NT2/D1 (cell line): ENCODE results near the gene TRRAP.

Experiments used
- DNase-seq: peaks from one replicate; pipeline ENCODE4 v3.0.0-alpha.2; 2011; ENCODE audit warnings: low read depth, low spot score
- H3K27me3 ChIP-seq: 2 replicates; pipeline ENCODE4 v1.6.0; 2011; ENCODE audit warnings: mild to moderate bottlenecking; ENCODE audit not compliant: insufficient read length, insufficient read depth
- H3K36me3 ChIP-seq: 2 replicates; pipeline ENCODE4 v1.6.1; 2011; ENCODE audit warnings: mild to moderate bottlenecking, low read length, mixed read lengths; ENCODE audit not compliant: insufficient read depth, insufficient read length
- H3K4me1 ChIP-seq: 2 replicates; pipeline ENCODE4 v1.5.1; 2011; ENCODE audit not compliant: insufficient read depth, insufficient read length
- H3K4me3 ChIP-seq: 2 replicates; pipeline ENCODE4 v1.5.1; 2011; ENCODE audit warnings: low read depth; ENCODE audit not compliant: insufficient read length
- H3K9ac ChIP-seq: 2 replicates; pipeline ENCODE4 v1.6.0; 2011; ENCODE audit warnings: low read depth; ENCODE audit not compliant: insufficient read length
- H3K9me3 ChIP-seq: 2 replicates; pipeline ENCODE4 v1.5.1; 2011; ENCODE audit warnings: mild to moderate bottlenecking, low read length; ENCODE audit not compliant: insufficient read depth
- SUZ12 ChIP-seq: IDR thresholded peaks from 2 replicates; pipeline ENCODE4 v1.6.1; 2011; ENCODE audit not compliant: insufficient read length, insufficient read depth; ENCODE audit errors: extremely low read depth
- YY1 ChIP-seq: IDR thresholded peaks from 2 replicates; pipeline ENCODE4 v1.6.1; 2011; ENCODE audit not compliant: insufficient read length, insufficient read depth
- ZNF274 ChIP-seq: IDR thresholded peaks from 2 replicates; pipeline ENCODE4 v1.6.1; 2011; ENCODE audit warnings: mild to moderate bottlenecking, low read depth, low read length

The TRRAP gene

DNA sequence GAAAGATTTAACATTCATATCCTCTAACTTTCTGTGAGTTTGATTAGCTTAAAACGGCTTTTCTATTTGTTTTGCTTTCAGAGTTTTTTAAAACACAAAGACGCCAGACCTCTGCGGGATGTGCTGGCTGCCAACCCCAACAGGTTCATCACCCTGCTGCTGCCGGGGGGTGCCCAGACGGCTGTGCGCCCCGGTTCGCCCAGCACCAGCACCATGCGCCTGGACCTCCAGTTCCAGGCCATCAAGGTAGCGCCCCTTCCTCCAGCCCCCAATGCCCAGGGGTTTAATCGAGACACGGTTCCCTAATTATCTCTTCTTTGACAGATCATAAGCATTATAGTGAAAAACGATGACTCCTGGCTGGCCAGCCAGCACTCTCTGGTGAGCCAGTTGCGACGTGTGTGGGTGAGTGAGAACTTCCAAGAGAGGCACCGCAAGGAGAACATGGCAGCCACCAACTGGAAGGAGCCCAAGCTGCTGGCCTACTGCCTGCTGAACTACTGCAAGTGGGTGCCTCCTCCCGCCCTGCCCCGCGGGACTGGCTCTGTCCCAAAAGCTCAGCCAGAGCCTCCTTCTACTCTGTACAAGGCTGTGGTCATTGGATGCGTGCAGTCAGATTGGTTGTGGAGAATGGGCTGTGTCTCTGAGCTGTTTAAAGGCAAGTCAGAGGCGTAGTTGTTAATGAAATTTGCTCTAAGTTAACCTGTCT, 71.2 kb downstream of the TRRAP start:
- DNase-seq, result no peak
- no peak overlapping the region for H3K9ac ChIP-seq
- H3K4me3 ChIP-seq, result no peak overlapping the region
- TF ChIP-seq ZNF274 (no peak), SUZ12 (no peak), YY1 (no peak)
- no peaks in the 10 kb centered on the region for H3K27me3 ChIP-seq
- no peaks in the 10 kb centered on the region for H3K4me1 ChIP-seq
- no peaks in the 10 kb centered on the region for H3K9me3 ChIP-seq
- peaks cover 89% of the 10 kb centered on the region for H3K36me3 ChIP-seq

DNA sequence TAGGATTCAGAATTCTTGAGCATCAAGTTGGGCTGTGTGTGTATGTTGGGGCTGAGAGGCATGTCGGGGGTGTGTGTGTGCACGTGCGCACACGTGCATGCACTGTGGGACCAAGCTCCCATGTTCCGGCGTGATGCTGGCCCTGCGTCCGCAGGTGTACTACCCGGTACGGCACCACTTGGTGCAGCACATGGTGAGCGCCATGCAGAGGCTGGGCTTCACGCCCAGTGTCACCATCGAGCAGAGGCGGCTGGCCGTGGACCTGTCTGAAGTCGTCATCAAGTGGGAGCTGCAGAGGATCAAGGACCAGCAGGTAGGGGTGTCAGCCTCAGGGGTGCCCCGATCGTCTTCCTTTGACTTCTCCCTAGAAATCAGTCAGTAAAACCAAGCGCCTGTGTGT, 77.7 kb downstream of the TRRAP start:
- TF ChIP-seq ZNF274 (no peak), SUZ12 (no peak), YY1 (no peak)
- H3K4me3 ChIP-seq, result no peak overlapping the region
- H3K9me3 ChIP-seq, result no peaks in the 10 kb centered on the region
- H3K9ac ChIP-seq, result no peak overlapping the region
- peaks cover 91% of the 10 kb centered on the region for H3K36me3 ChIP-seq
- no peaks in the 10 kb centered on the region for H3K4me1 ChIP-seq
- DNase-seq, result no peak
- no peaks in the 10 kb centered on the region for H3K27me3 ChIP-seq

DNA sequence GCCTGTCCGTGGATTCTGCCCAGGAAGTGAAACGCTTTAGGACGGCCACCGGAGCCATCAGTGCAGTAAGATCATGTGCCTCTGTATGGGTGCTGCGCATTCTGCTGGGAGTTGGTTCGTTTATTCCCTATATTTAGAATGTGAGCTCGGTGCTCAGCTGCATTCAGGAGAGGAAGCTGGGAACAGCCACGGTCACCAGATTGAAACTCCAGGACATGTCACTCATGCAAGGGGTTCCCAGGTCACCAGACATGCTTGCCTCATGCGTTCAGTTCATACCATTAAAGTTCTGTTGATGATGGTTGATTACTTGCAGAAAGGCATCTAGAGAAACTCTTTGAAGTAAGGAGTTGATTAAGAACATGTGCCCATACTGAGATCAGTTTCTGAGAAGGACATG, 78.1 kb downstream of the TRRAP start:
- no peak for DNase-seq
- H3K4me1 ChIP-seq, result no peaks in the 10 kb centered on the region
- H3K4me3 ChIP-seq, result no peak overlapping the region
- no peak for TF ChIP-seq ZNF274
- no peak for TF ChIP-seq YY1
- TF ChIP-seq SUZ12, result no peak
- no peak overlapping the region for H3K9ac ChIP-seq
- H3K27me3 ChIP-seq, result no peaks in the 10 kb centered on the region
- H3K36me3 ChIP-seq, result peaks cover 91% of the 10 kb centered on the region
- H3K9me3 ChIP-seq, result no peaks in the 10 kb centered on the region

DNA sequence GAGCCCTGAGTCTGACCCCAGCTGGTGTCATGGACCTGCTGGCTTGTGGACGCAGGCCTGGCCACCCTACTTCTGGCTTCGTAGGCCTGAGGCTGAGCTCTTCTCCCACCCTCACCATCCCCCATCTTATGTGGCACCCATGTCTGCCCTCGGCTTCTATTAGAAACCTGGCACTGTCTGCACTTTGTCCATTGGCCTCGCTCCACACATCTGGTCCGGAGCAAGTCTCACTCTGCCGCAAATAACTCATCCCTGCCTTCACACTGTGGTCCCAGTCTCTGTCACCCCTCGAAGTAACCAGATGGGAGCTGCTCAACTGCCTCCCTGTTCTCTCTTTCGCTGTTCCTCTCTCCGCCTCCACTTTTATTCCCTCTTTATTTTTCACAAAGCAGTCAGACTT, 78.6 kb downstream of the TRRAP start:
- Histone ChIP-seq H3K9ac (no peak overlapping the region), H3K9me3 (no peaks in the 10 kb centered on the region), H3K4me3 (no peak overlapping the region), H3K27me3 (no peaks in the 10 kb centered on the region), H3K4me1 (no peaks in the 10 kb centered on the region), H3K36me3 (peaks cover 89% of the 10 kb centered on the region)
- DNase-seq, result no peak
- no peak for TF ChIP-seq YY1
- no peak for TF ChIP-seq SUZ12
- no peak for TF ChIP-seq ZNF274

DNA sequence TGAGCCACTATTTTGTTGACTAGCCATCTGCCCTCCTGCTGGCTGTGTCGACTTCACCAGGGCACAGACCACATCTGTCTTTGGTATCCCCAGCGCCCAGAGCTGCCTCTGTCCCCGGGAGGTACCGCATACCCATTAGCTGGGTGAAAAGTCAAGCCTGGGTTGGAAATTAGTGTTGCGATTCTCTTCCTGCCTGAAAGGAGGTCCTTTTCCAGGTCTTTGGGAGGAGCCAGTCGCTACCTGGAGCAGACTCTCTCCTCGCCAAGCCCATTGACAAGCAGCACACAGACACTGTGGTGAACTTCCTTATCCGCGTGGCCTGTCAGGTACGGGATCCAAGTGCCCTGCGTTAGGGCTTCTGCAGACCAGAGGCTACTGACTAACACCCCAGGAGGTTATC, 79.4 kb downstream of the TRRAP start:
- no peak overlapping the region for H3K4me3 ChIP-seq
- H3K27me3 ChIP-seq, result no peaks in the 10 kb centered on the region
- no peak overlapping the region for H3K9ac ChIP-seq
- no peaks in the 10 kb centered on the region for H3K9me3 ChIP-seq
- H3K36me3 ChIP-seq, result peaks cover 90% of the 10 kb centered on the region
- no peak for DNase-seq
- no peak for TF ChIP-seq SUZ12
- no peak for TF ChIP-seq ZNF274
- no peak for TF ChIP-seq YY1
- H3K4me1 ChIP-seq, result no peaks in the 10 kb centered on the region

DNA sequence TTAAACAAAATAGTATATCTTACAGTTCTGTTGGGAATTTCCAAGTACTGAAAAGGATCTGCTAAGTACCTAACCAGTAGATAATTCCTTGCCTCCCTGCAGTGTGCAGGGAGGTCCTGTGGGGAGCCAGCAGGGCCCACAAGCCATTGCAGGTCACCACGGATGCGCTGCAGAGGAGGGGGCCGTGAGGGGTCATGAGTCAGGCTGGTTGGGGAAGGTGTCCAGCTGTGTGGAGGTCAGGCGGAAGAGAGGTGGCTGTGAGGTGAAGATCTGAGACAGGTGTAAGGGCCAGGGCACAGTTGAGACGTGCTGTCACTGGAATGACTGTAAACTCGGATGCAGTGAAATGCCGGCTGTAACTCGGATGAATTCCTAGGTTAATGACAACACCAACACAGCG, 80.6 kb downstream of the TRRAP start:
- no peaks in the 10 kb centered on the region for H3K4me1 ChIP-seq
- DNase-seq, result no peak
- no peak for TF ChIP-seq ZNF274
- TF ChIP-seq SUZ12, result no peak
- TF ChIP-seq YY1, result no peak
- no peaks in the 10 kb centered on the region for H3K27me3 ChIP-seq
- H3K36me3 ChIP-seq, result peaks cover 88% of the 10 kb centered on the region
- H3K4me3 ChIP-seq, result no peak overlapping the region
- H3K9me3 ChIP-seq, result no peaks in the 10 kb centered on the region
- no peak overlapping the region for H3K9ac ChIP-seq

DNA sequence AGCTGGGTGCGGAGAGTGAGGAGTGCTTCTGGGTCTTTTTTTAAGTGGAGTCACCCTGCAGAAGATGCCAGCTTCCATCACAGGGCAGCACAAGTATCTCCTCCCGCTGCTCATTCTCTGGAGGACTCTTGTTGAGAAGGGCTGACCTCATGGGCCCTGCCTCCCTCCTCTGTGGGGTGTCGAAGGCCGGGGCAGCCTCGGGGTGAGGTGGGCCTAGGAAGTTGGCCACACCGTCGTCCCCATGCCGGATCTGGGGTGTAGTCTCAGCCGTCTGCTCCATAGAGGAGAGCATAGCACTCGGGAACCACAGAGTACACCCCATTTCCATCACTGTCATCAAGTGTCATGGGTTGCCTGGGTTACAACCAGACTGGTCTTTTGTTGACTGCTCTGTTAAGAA, 85.0 kb downstream of the TRRAP start:
- H3K9me3 ChIP-seq, result no peaks in the 10 kb centered on the region
- H3K27me3 ChIP-seq, result no peaks in the 10 kb centered on the region
- H3K4me1 ChIP-seq, result no peaks in the 10 kb centered on the region
- H3K36me3 ChIP-seq, result peaks cover 79% of the 10 kb centered on the region
- H3K4me3 ChIP-seq, result no peak overlapping the region
- TF ChIP-seq YY1, result no peak
- TF ChIP-seq ZNF274, result no peak
- no peak for TF ChIP-seq SUZ12
- DNase-seq, result no peak
- H3K9ac ChIP-seq, result no peak overlapping the region

DNA sequence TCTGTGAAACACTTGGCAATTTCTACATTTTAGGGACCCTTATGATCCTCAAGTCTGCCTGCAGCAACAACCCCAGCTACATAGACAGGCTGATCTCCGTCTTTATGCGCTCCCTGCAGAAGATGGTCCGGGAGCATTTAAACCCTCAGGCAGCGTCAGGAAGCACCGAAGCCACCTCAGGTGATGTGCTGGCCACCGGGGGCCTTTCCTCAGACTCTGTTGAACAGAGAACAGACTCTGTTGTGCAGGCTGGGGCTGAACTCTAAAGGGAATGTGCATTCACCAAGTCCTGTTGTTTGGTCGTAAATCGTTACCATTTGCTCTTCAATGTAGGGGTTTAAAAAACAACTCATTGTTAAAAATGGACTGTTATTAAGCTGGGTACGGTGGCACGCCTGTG, 86.3 kb downstream of the TRRAP start:
- Histone ChIP-seq H3K9ac (no peak overlapping the region), H3K27me3 (no peaks in the 10 kb centered on the region), H3K4me3 (no peak overlapping the region), H3K36me3 (peaks cover 80% of the 10 kb centered on the region), H3K9me3 (no peaks in the 10 kb centered on the region), H3K4me1 (no peaks in the 10 kb centered on the region)
- TF ChIP-seq ZNF274 (no peak), SUZ12 (no peak), YY1 (no peak)
- no peak for DNase-seq
